Natural killer cell (primary cell): ENCODE data around the gene FBXO34. TPM values are rescaled to one million over a fixed set of nuclear protein-coding genes. Genes with fewer than 3 reads are reported as not detected.

Source experiments
- ATAC-seq, 3 donors: fragments of 150-1000 bp in 2 of 3; fragments of 200-7000 bp in 1 of 3; cut with Tn5 transposase; 1 replicate in 1 of 3; 2 replicates in 2 of 3; pipeline ENCODE4 v1.10.0; 2021; ENCODE audit warnings: mild to moderate bottlenecking in 2 of 3, moderate library complexity in 2 of 3
- DNase-seq, 2 donors: peaks; one replicate each; pipeline versions ENCODE4 v3.0.0 to v3.0.0-alpha.2; 2013 to 2021; ENCODE audit warnings: mixed read lengths in 1 of 2
- H3K27ac ChIP-seq: one replicate; pipeline ENCODE4 v1.5.1; 2013; ENCODE audit warnings: mild to moderate bottlenecking, low read length
- H3K27me3 ChIP-seq: one replicate; pipeline ENCODE4 v1.6.1; 2013; ENCODE audit warnings: low read length; ENCODE audit not compliant: control insufficient read depth, insufficient read depth
- H3K36me3 ChIP-seq: one replicate; pipeline ENCODE4 v1.6.1; 2013; ENCODE audit warnings: low read length; ENCODE audit not compliant: control insufficient read depth, insufficient read depth
- H3K4me1 ChIP-seq: one replicate; pipeline ENCODE4 v1.6.1; 2013; ENCODE audit warnings: low read length; ENCODE audit not compliant: control insufficient read depth, insufficient read depth
- H3K4me3 ChIP-seq: one replicate; pipeline ENCODE4 v1.5.1; 2013; ENCODE audit warnings: low read length
- H3K9me3 ChIP-seq: one replicate; pipeline ENCODE4 v1.6.1; 2013; ENCODE audit warnings: low read length; ENCODE audit not compliant: control insufficient read depth, insufficient read depth
- H3K27ac Mint-ChIP-seq, 2 donors: one replicate each; pipeline ENCODE4 v1.8.0; 2022; ENCODE audit warnings: mild to moderate bottlenecking in 2 of 2, mixed read lengths in 2 of 2, moderate library complexity in 1 of 2
- H3K27me3 Mint-ChIP-seq, 2 donors: one replicate each; pipeline ENCODE4 v1.8.0; 2022; ENCODE audit warnings: low read depth in 2 of 2, mixed read lengths in 2 of 2
- H3K36me3 Mint-ChIP-seq: one replicate; pipeline ENCODE4 v1.8.0; 2022; ENCODE audit warnings: mixed read lengths
- H3K4me1 Mint-ChIP-seq, 2 donors: one replicate each; pipeline ENCODE4 v1.8.0; 2022; ENCODE audit warnings: mixed read lengths in 2 of 2
- H3K4me3 Mint-ChIP-seq: one replicate; pipeline ENCODE4 v1.8.0; 2022; ENCODE audit warnings: mild to moderate bottlenecking, moderate library complexity, mixed read lengths
- H3K9me3 Mint-ChIP-seq, 2 donors: one replicate each; pipeline ENCODE4 v1.8.0; 2022; ENCODE audit warnings: mixed read lengths in 2 of 2
- WGBS: methylation state at CpG from one replicate; pipeline ENCODE4 v1.1.7; 2013; ENCODE audit warnings: missing lambda C conversion rate; ENCODE audit not compliant: insufficient coverage; 5-methylcytosine and 5-hydroxymethylcytosine counted together
- intact Hi-C: fragments of 100-400 bp; cut with micrococcal nuclease; formaldehyde crosslinking; loops from one replicate; pipeline ENCODE4 v1.14.2; 2022
- total RNA-seq, 4 donors: library from RNA; stranded (reverse); fragments of 120-200 nt in 1 of 4; gene quantifications; one replicate each; pipeline versions ENCODE4 v1.2.3 to v1.2.4, GENCODE V29; 2013 to 2022
- TF ChIP-seq, protein P1 (sequence below): fragments of 200-600 bp; IDR thresholded peaks from one replicate; pipeline ENCODE4 v1.8.0; 2022; ENCODE audit warnings: antibody characterized with exemption

The FBXO34 gene
- total RNA-seq, 3 donors from 2014 or later (not counting 1 experiment from before 2014, with no cell fraction given): 34.7 to 39.3 (median 36.6) TPM

- intact Hi-C loops: no loop called here
- TF ChIP-seq, protein P1, sequence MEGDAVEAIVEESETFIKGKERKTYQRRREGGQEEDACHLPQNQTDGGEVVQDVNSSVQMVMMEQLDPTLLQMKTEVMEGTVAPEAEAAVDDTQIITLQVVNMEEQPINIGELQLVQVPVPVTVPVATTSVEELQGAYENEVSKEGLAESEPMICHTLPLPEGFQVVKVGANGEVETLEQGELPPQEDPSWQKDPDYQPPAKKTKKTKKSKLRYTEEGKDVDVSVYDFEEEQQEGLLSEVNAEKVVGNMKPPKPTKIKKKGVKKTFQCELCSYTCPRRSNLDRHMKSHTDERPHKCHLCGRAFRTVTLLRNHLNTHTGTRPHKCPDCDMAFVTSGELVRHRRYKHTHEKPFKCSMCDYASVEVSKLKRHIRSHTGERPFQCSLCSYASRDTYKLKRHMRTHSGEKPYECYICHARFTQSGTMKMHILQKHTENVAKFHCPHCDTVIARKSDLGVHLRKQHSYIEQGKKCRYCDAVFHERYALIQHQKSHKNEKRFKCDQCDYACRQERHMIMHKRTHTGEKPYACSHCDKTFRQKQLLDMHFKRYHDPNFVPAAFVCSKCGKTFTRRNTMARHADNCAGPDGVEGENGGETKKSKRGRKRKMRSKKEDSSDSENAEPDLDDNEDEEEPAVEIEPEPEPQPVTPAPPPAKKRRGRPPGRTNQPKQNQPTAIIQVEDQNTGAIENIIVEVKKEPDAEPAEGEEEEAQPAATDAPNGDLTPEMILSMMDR: no peak
Observed at GRCh38 chr14:55267820-55268219, 3.4 kb upstream of the FBXO34 start.

DNA sequence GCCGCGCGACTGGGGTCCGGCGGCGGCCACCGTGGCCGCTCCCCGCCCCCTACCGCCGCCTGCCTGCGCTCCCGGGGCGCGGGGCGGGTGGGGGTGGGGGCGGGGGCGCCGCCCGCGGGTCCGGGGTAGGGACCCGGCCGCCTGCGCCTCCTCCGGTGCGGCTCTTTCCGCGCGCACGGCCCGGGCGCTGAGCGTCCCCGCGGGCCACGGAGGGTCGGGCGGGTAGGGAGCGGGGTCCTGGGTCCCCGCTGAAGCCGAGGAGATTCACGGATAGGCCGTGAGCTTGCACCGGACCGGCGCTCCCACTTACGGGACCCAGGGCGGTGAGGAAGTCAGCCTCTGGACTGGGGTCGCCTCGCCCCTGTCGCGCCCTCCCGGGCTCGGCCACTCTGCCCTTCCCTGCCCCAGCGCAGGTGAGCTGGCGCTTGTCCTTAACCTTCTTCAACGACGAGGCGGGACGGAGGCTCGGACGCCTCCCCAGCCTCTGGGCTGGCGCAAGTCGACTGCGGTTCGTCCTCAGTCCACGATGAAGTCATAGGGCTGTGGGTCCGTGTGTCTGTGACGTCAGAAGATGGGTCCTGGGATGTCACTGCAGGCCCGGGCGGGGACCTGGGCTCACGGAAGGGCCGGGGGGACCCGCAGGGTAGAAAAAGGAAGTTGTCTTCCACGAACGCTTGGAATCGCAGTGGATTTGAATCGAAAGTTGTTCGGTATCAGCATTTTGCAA, 514 bp downstream of the FBXO34 start:
- H3K4me1 Mint-ChIP-seq: peaks cover 40 to 46% of the 10 kb centered on the region in 2 donors
- Histone ChIP-seq H3K27ac (peak overlapping the region; percentile 98), H3K9me3 (no peaks in the 10 kb centered on the region), H3K4me3 (peak overlapping the region; percentile 99), H3K4me1 (peaks cover 9% of the 10 kb centered on the region), H3K27me3 (no peaks in the 10 kb centered on the region), H3K36me3 (no peaks in the 10 kb centered on the region)
- WGBS: under 1% methylated on average over 80 of the region's 80 CpGs
- no peaks in the 10 kb centered on the region for H3K9me3 Mint-ChIP-seq
- peak overlapping the region; percentile 92 for H3K4me3 Mint-ChIP-seq
- ATAC-seq: peak; percentile 18 to 54 (median 43)
- DNase-seq: peak; percentile 66 to 77
- intact Hi-C loops: loop anchor here (1.0 to 10.0 kb wide), 4 partner anchors 33 to 217 kb away; partner anchors contain the start of gene MAPK1IP1L
- no peaks in the 10 kb centered on the region for H3K36me3 Mint-ChIP-seq
- peak overlapping the region; percentile 90 to 94 for H3K27ac Mint-ChIP-seq
- TF ChIP-seq, protein P1: no peak
- H3K27me3 Mint-ChIP-seq: no peaks in the 10 kb centered on the region

More at GRCh38 chr14:55267820-55268219, 3.4 kb upstream of the FBXO34 start:
- Mint-ChIP-seq H3K4me1 (peaks cover 15 to 16% of the 10 kb centered on the region in 2 donors), H3K4me3 (no peak overlapping the region), H3K9me3 (no peaks in the 10 kb centered on the region), H3K27ac (no peak overlapping the region), H3K27me3 (peaks cover 0 to 8% of the 10 kb centered on the region in 2 donors), H3K36me3 (no peaks in the 10 kb centered on the region)
- DNase-seq (no peak), ATAC-seq (no peak)
- 94% methylated on average over 3 of the region's 3 CpGs for WGBS
- H3K4me1 ChIP-seq: peaks cover 3% of the 10 kb centered on the region
- no peaks in the 10 kb centered on the region for H3K36me3 ChIP-seq
- peaks cover 3% of the 10 kb centered on the region for H3K9me3 ChIP-seq
- H3K27me3 ChIP-seq: no peaks in the 10 kb centered on the region
- H3K4me3 ChIP-seq: no peak overlapping the region
- no peak overlapping the region for H3K27ac ChIP-seq

GRCh38 chr14:55272387-55272786, 1.2 kb downstream of the FBXO34 start:
- peak overlapping the region; percentile 90 to 94 for H3K27ac Mint-ChIP-seq
- peaks cover 46 to 52% of the 10 kb centered on the region in 2 donors for H3K4me1 Mint-ChIP-seq
- H3K4me3 Mint-ChIP-seq: peak overlapping the region; percentile 92
- Histone ChIP-seq H3K27me3 (no peaks in the 10 kb centered on the region), H3K27ac (peak overlapping the region; percentile 98), H3K4me3 (peak overlapping the region; percentile 99), H3K36me3 (no peaks in the 10 kb centered on the region), H3K4me1 (peaks cover 12% of the 10 kb centered on the region), H3K9me3 (no peaks in the 10 kb centered on the region)
- no peak for DNase-seq
- no peaks in the 10 kb centered on the region for H3K9me3 Mint-ChIP-seq
- ATAC-seq: no peak
- H3K27me3 Mint-ChIP-seq: no peaks in the 10 kb centered on the region
- H3K36me3 Mint-ChIP-seq: no peaks in the 10 kb centered on the region
- intact Hi-C loops: loop anchor here (2.0 to 10.0 kb wide), 2 partner anchors 32 to 218 kb away; partner anchors contain the start of gene MAPK1IP1L
- WGBS: 0% methylated on average over 1 of the region's 1 CpG
- TF ChIP-seq, protein P1: no peak
